Keratinocyte (primary cell): ENCODE measurements around the gene ABCD1. TPM values are rescaled to one million over a fixed set of nuclear protein-coding genes. Genes with fewer than 3 reads are reported as not detected.

Source experiments
- DNase-seq: peaks from one replicate; pipeline ENCODE4 v3.0.0-alpha.2; 2011; ENCODE audit warnings: low read depth, missing footprints, low spot score
- FAIRE-seq: peaks from 2 replicates; lab custom pipeline; 2011; peaks lifted over from hg19 to GRCh38; lab: Jason Lieb, UNC
- H2AFZ ChIP-seq: 2 replicates; pipeline ENCODE4 v1.6.0; 2012; ENCODE audit warnings: low read length, control low read depth, inconsistent platforms; ENCODE audit not compliant: control insufficient read depth
- H3K27ac ChIP-seq: 2 replicates; pipeline ENCODE4 v1.5.1; 2011; ENCODE audit warnings: low read length; ENCODE audit not compliant: control insufficient read depth, insufficient read depth
- H3K27me3 ChIP-seq: 3 replicates; pipeline ENCODE4 v1.6.0; 2011; ENCODE audit warnings: low read length; ENCODE audit not compliant: control insufficient read depth, insufficient read depth; ENCODE audit errors: extremely low read depth
- H3K36me3 ChIP-seq, 2 experiments: 2 replicates in 1 of 2; 3 replicates in 1 of 2; pipeline ENCODE4 v1.5.1; 2011; ENCODE audit warnings: low read length in 2 of 2, mild to moderate bottlenecking in 1 of 2; ENCODE audit not compliant: control insufficient read depth in 2 of 2, insufficient read depth in 2 of 2; ENCODE audit errors: extremely low read depth in 1 of 2
- H3K4me1 ChIP-seq: 3 replicates; pipeline ENCODE4 v1.5.1; 2011; ENCODE audit warnings: low read length; ENCODE audit not compliant: control insufficient read depth, insufficient read depth; ENCODE audit errors: extremely low read depth
- H3K4me2 ChIP-seq: 3 replicates; pipeline ENCODE4 v1.6.0; 2011; ENCODE audit warnings: low read depth, low read length; ENCODE audit not compliant: control insufficient read depth, insufficient read depth; ENCODE audit errors: extremely low read depth
- H3K4me3 ChIP-seq, 3 experiments: fragments of 200-600 bp in 1 of 3; sonication (generic) in 1 of 3; 2 replicates in 2 of 3; 3 replicates in 1 of 3; pipeline ENCODE4 v1.5.1; 2011 to 2016; ENCODE audit warnings: low read length in 3 of 3, mild to moderate bottlenecking in 3 of 3, control low read depth in 2 of 3, inconsistent platforms in 1 of 3, low read depth in 1 of 3, mixed read lengths in 1 of 3, mixed run types in 1 of 3, moderate library complexity in 1 of 3; ENCODE audit not compliant: control insufficient read depth in 2 of 3, insufficient read depth in 2 of 3; ENCODE audit errors: extremely low read depth in 1 of 3
- H3K79me2 ChIP-seq: 2 replicates; pipeline ENCODE4 v1.6.0; 2012; ENCODE audit warnings: low read length; ENCODE audit not compliant: control insufficient read depth, insufficient read depth
- H3K9ac ChIP-seq: 3 replicates; pipeline ENCODE4 v1.6.0; 2011; ENCODE audit warnings: low read length; ENCODE audit not compliant: control insufficient read depth, insufficient read depth; ENCODE audit errors: extremely low read depth
- H3K9me1 ChIP-seq: 3 replicates; pipeline ENCODE4 v1.6.0; 2011; ENCODE audit warnings: low read length; ENCODE audit not compliant: control insufficient read depth, insufficient read depth; ENCODE audit errors: extremely low read depth
- H3K9me3 ChIP-seq: 2 replicates; pipeline ENCODE4 v1.5.1; 2012; ENCODE audit warnings: low read depth, low read length; ENCODE audit not compliant: control insufficient read depth
- H4K20me1 ChIP-seq: 3 replicates; pipeline ENCODE4 v1.6.0; 2011; ENCODE audit warnings: low read length; ENCODE audit not compliant: control insufficient read depth, insufficient read depth; ENCODE audit errors: extremely low read depth
- CTCF ChIP-seq, 3 experiments: IDR thresholded peaks in 1 of 3; conservative IDR thresholded peaks in 1 of 3; optimal IDR thresholded peaks in 1 of 3; 2 replicates in 2 of 3; 3 replicates in 1 of 3; pipeline versions ENCODE3 to v1.5.1; 2011; ENCODE audit warnings: low read length in 3 of 3, mild to moderate bottlenecking in 3 of 3, moderate library complexity in 2 of 3, control low read depth in 1 of 3, inconsistent platforms in 1 of 3; ENCODE audit not compliant: insufficient read depth in 2 of 3; ENCODE audit errors: extremely low read depth in 1 of 3
- EZH2 ChIP-seq: IDR thresholded peaks from one replicate; pipeline ENCODE4 v1.6.1; 2012; ENCODE audit warnings: inconsistent platforms, mild to moderate bottlenecking, low read length, moderate library complexity
- dilution Hi-C: fragments of 300-500 bp; cut with MboI; formaldehyde crosslinking; loops from one replicate; pipeline ENCODE4 v1.7.0; 2020; ENCODE audit warnings: low sequenced_read_pairs; ENCODE audit not compliant: extremely low pct_ligation_motif_present
- polyA plus RNA-seq, 5 experiments: library from polyadenylated mRNA; depleted of rRNA in 3 of 5; stranded (reverse) in 3 of 5; stranded (forward) in 1 of 5; unstranded in 1 of 5; fragments of >200 nt; gene quantifications; 1 replicate in 1 of 5; 2 replicates in 3 of 5; 3 replicates in 1 of 5; pipeline versions ENCODE4 v1.2.1 to v1.2.3, GENCODE V29; 2011 to 2012; ENCODE audit warnings: missing spikeins in 2 of 5, low read depth in 1 of 5, low replicate concordance in 1 of 5

The ABCD1 gene
- polyA plus RNA-seq, 1 donor (not counting 4 experiments of a cell fraction or from before 2014, with no cell fraction given): 0.81 TPM

DNA sequence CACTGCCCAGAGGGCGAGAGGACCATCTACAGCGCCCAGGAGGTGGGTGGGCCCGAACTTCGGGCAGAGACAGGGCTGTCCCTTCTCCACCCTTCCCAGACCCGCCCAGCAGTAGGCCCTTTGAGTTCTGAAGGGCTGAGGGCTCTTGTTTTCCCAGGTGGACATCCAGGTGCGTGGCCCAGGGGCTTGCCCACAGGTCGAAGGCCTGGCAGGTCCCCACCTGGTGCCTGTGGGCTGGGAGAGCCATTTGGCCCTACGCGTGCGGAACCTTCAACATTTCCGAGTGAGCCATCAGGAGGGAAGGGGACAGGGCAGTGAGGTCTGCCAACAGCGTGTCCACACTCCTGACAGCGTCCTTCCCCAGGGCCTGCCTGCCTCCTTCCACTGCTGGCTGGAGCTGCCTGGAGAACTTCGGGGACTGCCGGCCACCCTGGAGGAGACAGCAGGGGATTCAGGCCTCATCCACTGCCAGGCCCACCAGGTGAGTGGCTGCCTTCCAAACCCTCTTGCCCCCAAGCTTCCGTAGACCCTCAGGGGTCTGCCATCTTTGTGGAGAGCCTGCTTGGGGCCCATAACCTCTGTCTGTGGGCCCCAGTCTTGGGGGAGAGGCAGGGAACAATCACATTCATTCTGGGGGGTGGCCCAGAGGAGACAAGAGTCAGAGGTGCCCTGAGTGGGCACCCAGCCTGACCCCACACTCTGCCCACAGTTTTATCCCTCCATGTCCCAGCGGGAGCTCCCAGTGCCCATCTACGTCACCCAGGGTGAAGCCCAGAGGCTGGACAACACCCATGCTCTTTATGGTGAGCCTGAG is 46.2 kb downstream of the ABCD1 start:
- H3K9me3 ChIP-seq: peaks cover 4% of the 10 kb centered on the region
- dilution Hi-C loops: no loop called here
- H3K9me1 ChIP-seq: no peaks in the 10 kb centered on the region
- H3K4me3 ChIP-seq: no peak overlapping the region
- no peaks in the 10 kb centered on the region for H3K27me3 ChIP-seq
- H3K36me3 ChIP-seq: peaks cover 0 to 6% of the 10 kb centered on the region in 2 experiments
- H3K79me2 ChIP-seq: no peaks in the 10 kb centered on the region
- DNase-seq: no peak
- H3K4me1 ChIP-seq: no peaks in the 10 kb centered on the region
- no peak overlapping the region for H3K27ac ChIP-seq
- no peak overlapping the region for H2AFZ ChIP-seq
- H3K4me2 ChIP-seq: no peak overlapping the region
- FAIRE-seq: no peak
- no peak overlapping the region for H3K9ac ChIP-seq
- no peaks in the 10 kb centered on the region for H4K20me1 ChIP-seq
- TF ChIP-seq CTCF (optimal IDR thresholded peaks at IDR 0.05 in 1 of 3, IDR thresholded peaks at IDR 0.05 in 1 of 3, conservative IDR thresholded peaks at IDR 0.05 in 1 of 3; ENCODE audit: extremely low read depth in 1 of 3, insufficient read depth in 2 of 3, low read length in 3 of 3) (no peak), EZH2 (no peak)

DNA sequence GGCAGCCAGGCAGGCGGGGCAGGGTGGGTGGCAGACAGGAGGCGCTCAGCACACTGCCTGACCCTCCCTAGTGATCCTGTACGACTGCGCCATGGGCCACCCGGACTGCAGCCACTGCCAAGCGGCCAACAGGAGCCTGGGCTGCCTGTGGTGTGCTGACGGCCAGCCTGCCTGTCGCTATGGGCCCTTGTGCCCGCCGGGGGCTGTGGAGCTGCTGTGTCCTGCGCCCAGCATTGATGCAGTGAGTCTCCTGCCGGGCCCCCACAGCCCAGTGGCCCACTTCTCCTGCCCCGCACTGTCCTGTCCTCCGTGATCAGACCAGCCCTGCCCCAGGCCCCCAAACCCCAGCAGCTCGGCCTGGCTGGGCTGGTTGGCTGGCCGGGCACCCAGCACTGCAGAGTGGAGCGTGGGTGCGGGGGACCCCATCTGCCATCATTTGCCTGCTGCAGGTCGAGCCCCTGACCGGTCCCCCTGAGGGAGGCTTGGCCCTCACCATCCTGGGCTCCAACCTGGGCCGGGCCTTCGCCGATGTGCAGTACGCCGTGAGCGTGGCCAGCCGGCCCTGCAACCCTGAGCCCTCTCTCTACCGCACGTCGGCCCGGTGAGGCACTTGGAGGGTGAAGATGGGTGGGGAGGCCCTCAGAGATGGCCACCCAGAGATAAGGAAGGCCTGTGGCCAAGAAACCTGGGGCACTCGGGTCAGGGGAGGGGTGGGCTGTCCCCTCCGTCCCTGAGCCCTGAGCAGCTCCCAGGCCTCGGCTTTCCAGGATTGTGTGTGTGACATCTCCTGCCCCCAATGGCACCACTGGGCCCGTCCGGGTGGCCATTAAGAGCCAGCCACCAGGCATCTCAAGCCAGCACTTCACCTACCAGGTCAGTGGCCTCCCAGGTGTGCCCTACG is 47.0 kb downstream of the ABCD1 start:
- H3K9ac ChIP-seq: no peak overlapping the region
- H3K9me1 ChIP-seq: no peaks in the 10 kb centered on the region
- no peaks in the 10 kb centered on the region for H3K27me3 ChIP-seq

More for the DNA sequence above, 47.0 kb downstream of the ABCD1 start:
- Histone ChIP-seq H3K27ac (no peak overlapping the region), H3K36me3 (peaks cover 0 to 6% of the 10 kb centered on the region in 2 experiments), H3K9me3 (peaks cover 4% of the 10 kb centered on the region), H3K79me2 (no peaks in the 10 kb centered on the region), H3K4me3 (no peak overlapping the region), H4K20me1 (no peaks in the 10 kb centered on the region), H2AFZ (no peak overlapping the region), H3K4me1 (no peaks in the 10 kb centered on the region), H3K4me2 (no peak overlapping the region)
- no peak for DNase-seq
- FAIRE-seq: no peak
- TF ChIP-seq CTCF (optimal IDR thresholded peaks at IDR 0.05 in 1 of 3, IDR thresholded peaks at IDR 0.05 in 1 of 3, conservative IDR thresholded peaks at IDR 0.05 in 1 of 3; ENCODE audit: extremely low read depth in 1 of 3, insufficient read depth in 2 of 3, low read length in 3 of 3): no peak
- no peak for TF ChIP-seq EZH2
- dilution Hi-C loops: no loop called here
